SIG-M5 (cell line): ENCODE results near the gene GPR135.
A peak's percentile ranks its signal among the peaks of the same experiment; 100 is the strongest.

Experiments
- DNase-seq: peaks from one replicate; lab custom pipeline; 2025; lab: John Stamatoyannopoulos, UW

GPR135 gene

GRCh38 chr14:59465316-59466135, at the start of gene GPR135:
Gene GPR135, minus strand, starts transcription at chr14:59465380. Its CDS starts 154 bp downstream, at chr14:59465226.
- DNase-seq, result no peak

- no peak for DNase-seq
Observed at GRCh38 chr14:59511916-59512575, 46.9 kb upstream of the GPR135 start.

GRCh38 chr14:59510966-59511365, 45.8 kb upstream of the GPR135 start:
- no peak for DNase-seq

- DNase-seq, result no peak
Observed at GRCh38 chr14:59510001-59510400, 44.8 kb upstream of the GPR135 start.

- DNase-seq, result no peak
Observed at GRCh38 chr14:59509101-59509500, 43.9 kb upstream of the GPR135 start.

GRCh38 chr14:59507752-59508103, 42.5 kb upstream of the GPR135 start:
- no peak for DNase-seq

- DNase-seq, result no peak
Observed at GRCh38 chr14:59507063-59507751, 42.0 kb upstream of the GPR135 start.

GRCh38 chr14:59503256-59503655, 38.1 kb upstream of the GPR135 start:
- DNase-seq, result no peak

GRCh38 chr14:59500732-59501131, 35.6 kb upstream of the GPR135 start:
- DNase-seq, result no peak

GRCh38 chr14:59492384-59492783, 27.2 kb upstream of the GPR135 start:
- DNase-seq, result no peak

- no peak for DNase-seq
Observed at GRCh38 chr14:59490756-59491155, 25.6 kb upstream of the GPR135 start.

GRCh38 chr14:59484639-59485175, 19.5 kb upstream of the GPR135 start:
- DNase-seq, result no peak

- peak; percentile 20 for DNase-seq
Observed at GRCh38 chr14:59483819-59484638, 18.8 kb upstream of the GPR135 start, which contains the start of the genes JKAMP and L3HYPDH. Gene JKAMP, plus strand, starts transcription at chr14:59484517. Its CDS starts 73 bp downstream, at chr14:59484590. Gene L3HYPDH, minus strand, starts transcription at chr14:59484408. Its CDS starts 92 bp downstream, at chr14:59484316.

- DNase-seq, result no peak
Observed at GRCh38 chr14:59483363-59483762, 18.2 kb upstream of the GPR135 start.

- no peak for DNase-seq
Observed at GRCh38 chr14:59482541-59483331, 17.6 kb upstream of the GPR135 start.

GRCh38 chr14:59481871-59482540, 16.8 kb upstream of the GPR135 start:
- DNase-seq, result no peak

- DNase-seq, result no peak
Observed at GRCh38 chr14:59481407-59481806, 16.2 kb upstream of the GPR135 start.

GRCh38 chr14:59480166-59480565, 15.0 kb upstream of the GPR135 start:
- no peak for DNase-seq

GRCh38 chr14:59478540-59478939, 13.4 kb upstream of the GPR135 start:
- no peak for DNase-seq

- DNase-seq, result no peak
Observed at GRCh38 chr14:59475709-59476108, 10.5 kb upstream of the GPR135 start.
